Measurements from ENCODE around the gene FBN1.

Gene FBN1

DNA sequence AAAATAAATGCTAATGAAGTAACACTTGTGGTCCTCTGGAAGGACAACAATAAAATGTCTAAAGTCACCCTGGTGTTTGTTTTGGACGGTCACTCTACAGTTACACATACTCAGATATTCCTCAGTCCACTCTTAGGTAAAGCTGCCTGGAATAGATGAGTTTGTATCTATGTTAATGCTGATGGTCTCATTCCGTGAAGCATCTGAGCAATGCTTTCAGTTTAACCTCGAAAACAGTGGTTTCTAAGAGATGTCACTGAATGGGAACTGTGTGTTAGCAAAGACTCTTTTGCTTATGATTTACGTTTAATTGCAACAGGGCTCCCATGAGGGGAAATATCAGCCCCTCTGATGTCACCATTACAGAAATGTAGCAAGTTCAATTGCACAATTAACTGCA, 49.1 kb downstream of the FBN1 start:
- H3K36me3 ChIP-seq: no peaks in the 10 kb centered on the region
- no peak for DNase-seq

DNA sequence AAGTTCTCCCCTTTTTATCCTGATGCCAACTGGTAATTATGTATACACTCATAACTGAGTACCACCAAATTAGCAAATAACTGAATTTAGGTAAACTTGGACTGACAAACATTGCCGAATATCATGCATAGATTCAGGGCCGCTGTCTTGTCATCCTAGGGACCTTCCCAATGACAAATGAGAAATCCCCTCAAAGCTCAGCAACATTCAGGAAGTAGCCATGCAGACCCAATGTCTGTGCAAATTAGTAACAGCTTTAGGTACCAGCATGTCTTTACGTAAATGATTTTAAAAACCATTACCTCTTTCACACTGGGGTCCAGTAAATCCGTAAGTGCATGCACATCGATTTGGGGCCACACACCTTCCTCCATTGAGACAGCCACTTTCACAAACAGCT, 49.5 kb downstream of the FBN1 start:
- Histone ChIP-seq H3K27ac (no peak overlapping the region), H3K27me3 (ENCODE audit: insufficient read depth, low read depth, severe bottlenecking) (no peaks in the 10 kb centered on the region), H3K36me3 (no peaks in the 10 kb centered on the region), H3K9me3 (ENCODE audit: severe bottlenecking) (no peaks in the 10 kb centered on the region), H3K4me3 (ENCODE audit: low read depth, low read length) (no peak overlapping the region)
- no peak for TF ChIP-seq CTCF (IDR thresholded peaks at IDR 0.05; ENCODE audit: low read depth, low read length)
- DNase-seq: no peak

More for the DNA sequence above, 49.1 kb downstream of the FBN1 start:
- Histone ChIP-seq H3K4me3 (ENCODE audit: low read depth, low read length) (no peak overlapping the region), H3K27ac (no peak overlapping the region), H3K9me3 (ENCODE audit: severe bottlenecking) (no peaks in the 10 kb centered on the region), H3K27me3 (ENCODE audit: insufficient read depth, low read depth, severe bottlenecking) (no peaks in the 10 kb centered on the region)
- no peak for TF ChIP-seq CTCF (IDR thresholded peaks at IDR 0.05; ENCODE audit: low read depth, low read length)

DNA sequence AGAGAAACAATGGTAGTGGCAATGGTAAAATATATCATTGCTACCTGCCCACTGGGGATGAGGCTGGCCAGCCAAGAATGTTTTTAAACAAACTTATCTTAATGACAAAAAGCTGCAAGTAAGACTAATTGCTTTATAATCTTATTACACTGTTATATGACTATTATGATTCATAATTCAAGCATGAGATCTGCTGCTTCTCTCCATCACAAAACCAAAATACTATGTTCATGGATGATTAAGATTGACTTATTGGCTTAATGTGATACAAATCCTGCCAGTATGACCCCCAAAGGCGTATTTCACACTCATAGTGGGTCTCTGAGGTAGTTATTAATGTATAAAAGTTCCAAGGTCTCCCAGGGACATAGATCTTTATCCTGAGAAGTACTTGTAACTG, 52.6 kb downstream of the FBN1 start:
- TF ChIP-seq CTCF (IDR thresholded peaks at IDR 0.05; ENCODE audit: low read depth, low read length): no peak
- no peak overlapping the region for H3K4me3 ChIP-seq (ENCODE audit: low read depth, low read length)
- H3K36me3 ChIP-seq: no peaks in the 10 kb centered on the region
- DNase-seq: no peak
- no peaks in the 10 kb centered on the region for H3K27me3 ChIP-seq (ENCODE audit: insufficient read depth, low read depth, severe bottlenecking)
- H3K9me3 ChIP-seq (ENCODE audit: severe bottlenecking): no peaks in the 10 kb centered on the region
- no peak overlapping the region for H3K27ac ChIP-seq

DNA sequence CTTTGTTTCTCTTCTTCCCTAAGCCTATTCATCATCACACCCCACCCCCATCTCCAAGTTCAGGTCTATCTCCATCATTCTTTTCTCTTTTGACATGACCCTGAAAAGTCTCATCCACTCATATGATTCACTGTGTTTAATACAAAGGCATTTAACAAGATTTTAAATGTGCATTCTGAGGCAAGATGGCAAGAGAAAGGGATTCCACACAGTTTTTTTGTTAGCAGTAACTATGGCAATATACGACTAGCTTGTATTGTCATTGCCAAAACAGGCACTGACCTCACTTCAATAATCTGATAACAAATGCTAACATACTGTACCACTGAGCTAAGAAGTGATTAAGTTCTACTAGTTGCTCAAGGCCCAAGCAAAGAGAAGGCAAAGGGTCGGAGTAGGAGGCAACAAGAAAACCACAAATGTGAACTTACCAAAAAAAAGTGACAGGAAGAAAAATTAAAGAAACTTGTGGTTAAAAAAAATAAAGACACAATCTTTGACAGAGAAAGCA, 53.2 kb downstream of the FBN1 start:
- H3K9me3 ChIP-seq (ENCODE audit: severe bottlenecking): no peaks in the 10 kb centered on the region
- no peak overlapping the region for H3K27ac ChIP-seq
- no peak for TF ChIP-seq CTCF (IDR thresholded peaks at IDR 0.05; ENCODE audit: low read depth, low read length)
- no peak overlapping the region for H3K4me3 ChIP-seq (ENCODE audit: low read depth, low read length)
- DNase-seq: no peak
- no peaks in the 10 kb centered on the region for H3K27me3 ChIP-seq (ENCODE audit: insufficient read depth, low read depth, severe bottlenecking)
- H3K36me3 ChIP-seq: no peaks in the 10 kb centered on the region

- Histone ChIP-seq H3K9me3 (ENCODE audit: severe bottlenecking) (no peaks in the 10 kb centered on the region), H3K27me3 (ENCODE audit: insufficient read depth, low read depth, severe bottlenecking) (no peaks in the 10 kb centered on the region), H3K36me3 (no peaks in the 10 kb centered on the region), H3K27ac (no peak overlapping the region), H3K4me3 (ENCODE audit: low read depth, low read length) (no peak overlapping the region)
- no peak for TF ChIP-seq CTCF (IDR thresholded peaks at IDR 0.05; ENCODE audit: low read depth, low read length)
- DNase-seq: no peak
Observed at GRCh38 chr15:48590723-48591122, 54.8 kb downstream of the FBN1 start.

DNA sequence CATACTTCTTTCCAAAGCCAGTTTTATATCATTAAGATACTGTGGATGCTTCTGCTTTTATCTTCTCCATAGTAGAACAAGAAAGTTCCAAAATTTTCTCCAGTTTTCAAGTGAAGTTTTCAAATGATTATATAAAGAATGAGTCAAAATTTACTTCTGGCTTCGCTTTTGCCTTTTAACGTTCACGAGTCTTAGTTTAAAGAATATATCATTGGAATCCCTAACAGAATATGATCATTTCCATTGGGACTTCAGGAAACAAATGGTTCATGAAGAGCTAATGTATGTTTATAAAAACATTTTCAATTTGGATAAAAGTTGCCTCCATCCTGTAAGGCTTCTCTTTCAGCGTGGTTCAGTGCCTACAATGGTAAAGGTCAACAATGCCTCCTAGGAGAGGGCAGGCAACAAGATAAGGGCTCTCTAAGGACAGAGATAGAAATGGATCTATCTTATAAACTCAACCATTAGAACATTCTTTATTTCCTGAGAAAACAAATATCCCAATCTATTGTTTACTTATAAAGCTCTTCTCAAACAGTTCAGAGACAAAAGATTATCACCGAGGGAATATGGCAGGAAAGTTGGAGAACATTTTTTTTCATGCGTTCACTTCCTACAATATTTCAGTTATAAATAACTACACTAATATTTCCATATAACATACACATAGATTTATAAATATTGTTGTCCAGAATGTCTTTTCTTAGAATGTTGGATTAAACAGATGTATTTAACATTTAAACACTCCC, 60.5 kb downstream of the FBN1 start:
- Histone ChIP-seq H3K27ac (no peak overlapping the region), H3K4me3 (ENCODE audit: low read depth, low read length) (no peak overlapping the region), H3K9me3 (ENCODE audit: severe bottlenecking) (no peaks in the 10 kb centered on the region), H3K27me3 (ENCODE audit: insufficient read depth, low read depth, severe bottlenecking) (no peaks in the 10 kb centered on the region), H3K36me3 (no peaks in the 10 kb centered on the region)
- TF ChIP-seq CTCF (IDR thresholded peaks at IDR 0.05; ENCODE audit: low read depth, low read length): no peak
- no peak for DNase-seq
